NCI-H748 (cell line): ENCODE results near the gene C17orf78.
"Not testable (repeated sequence)": the region's sequence is repeated elsewhere in the genome, so short reads cannot be mapped to it uniquely, and the experiment has no call there.

Experiments used
- DNase-seq: peaks from one replicate; lab custom pipeline; 2025; ENCODE audit not compliant: unreplicated experiment; lab: John Stamatoyannopoulos, UW

Gene C17orf78

DNA sequence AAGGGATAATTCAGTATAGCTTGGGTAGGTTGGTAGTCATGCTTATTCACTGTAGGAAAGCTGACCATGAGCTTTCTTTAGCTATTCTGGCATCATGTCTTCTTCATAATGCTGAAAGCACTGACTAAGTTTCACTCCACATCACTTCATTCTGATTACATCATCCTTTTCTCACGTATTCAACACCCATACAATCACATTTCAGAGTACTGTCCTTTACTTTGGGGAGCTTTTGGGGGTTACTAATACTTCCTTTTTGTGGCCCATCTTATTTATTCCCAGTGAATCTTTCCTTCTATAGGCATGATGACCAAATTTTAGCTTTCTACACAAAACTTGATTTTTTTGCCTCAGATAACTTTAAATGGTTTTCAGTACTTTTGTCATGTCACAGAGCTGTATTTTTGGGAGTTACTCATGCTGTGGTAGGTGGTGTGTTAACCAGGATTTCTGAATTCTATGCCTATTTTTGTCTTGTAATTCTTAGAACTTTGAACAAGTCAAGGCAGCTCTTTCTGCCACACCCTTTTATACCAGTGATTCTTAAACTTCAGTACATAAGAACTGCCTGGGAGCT, 54.4 kb downstream of the C17orf78 start:
- DNase-seq, result no peak

DNA sequence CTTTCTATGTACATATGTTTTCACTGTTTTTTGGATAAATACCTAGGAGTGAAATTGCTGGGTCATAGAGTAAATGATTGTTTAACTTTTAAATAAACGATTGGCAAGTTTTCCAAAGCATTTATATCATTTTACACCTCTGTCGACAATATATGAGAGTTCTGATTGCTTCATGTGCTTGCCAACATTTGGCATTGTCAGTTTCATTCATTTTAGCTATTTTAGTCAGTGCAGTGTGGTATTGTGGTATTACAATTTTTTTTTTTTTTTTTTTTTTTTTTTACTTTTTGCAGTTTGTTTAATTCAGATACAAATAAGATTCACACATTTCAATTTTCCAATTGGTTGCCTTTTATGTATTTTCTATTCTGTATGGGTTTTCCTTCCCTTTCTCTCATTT, 56.9 kb downstream of the C17orf78 start:
- DNase-seq, result no peak

DNA sequence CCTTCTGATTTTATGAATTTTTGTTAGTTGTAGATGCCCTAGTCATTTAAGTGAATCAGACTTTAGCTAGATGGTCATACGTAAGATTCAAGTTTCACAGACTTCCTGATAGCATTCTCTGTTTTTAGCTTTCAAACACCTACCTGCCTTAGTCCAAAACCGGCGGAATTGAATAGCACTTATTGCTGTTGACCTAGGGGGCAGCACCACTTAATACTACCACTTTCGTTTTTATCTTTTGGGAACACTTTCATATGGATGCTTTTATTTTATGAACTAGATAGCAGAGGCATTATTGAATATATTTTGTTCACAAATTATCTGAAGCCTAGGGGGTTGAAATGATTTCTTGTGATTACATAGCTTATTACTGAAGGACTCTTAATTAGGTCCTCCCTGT, 62.4 kb downstream of the C17orf78 start:
- no peak for DNase-seq

DNA sequence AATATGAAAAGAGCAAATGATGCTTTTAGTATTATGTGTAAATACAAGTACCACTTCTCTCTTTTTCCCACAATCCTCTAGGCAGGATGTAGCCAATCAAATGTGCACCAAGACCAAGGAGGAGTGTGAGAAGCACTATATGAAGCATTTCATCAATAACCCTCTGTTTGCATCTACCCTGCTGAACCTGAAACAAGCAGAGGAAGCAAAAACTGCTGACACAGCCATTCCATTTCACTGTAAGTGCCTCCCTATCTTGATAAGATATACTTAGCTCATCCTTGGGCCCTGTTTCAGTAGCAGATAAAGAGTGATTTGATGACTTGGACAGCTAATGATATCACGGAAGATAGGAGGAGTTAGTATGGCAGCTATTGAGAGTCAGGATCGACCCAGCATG, 64.6 kb downstream of the C17orf78 start:
- DNase-seq, result no peak

DNA sequence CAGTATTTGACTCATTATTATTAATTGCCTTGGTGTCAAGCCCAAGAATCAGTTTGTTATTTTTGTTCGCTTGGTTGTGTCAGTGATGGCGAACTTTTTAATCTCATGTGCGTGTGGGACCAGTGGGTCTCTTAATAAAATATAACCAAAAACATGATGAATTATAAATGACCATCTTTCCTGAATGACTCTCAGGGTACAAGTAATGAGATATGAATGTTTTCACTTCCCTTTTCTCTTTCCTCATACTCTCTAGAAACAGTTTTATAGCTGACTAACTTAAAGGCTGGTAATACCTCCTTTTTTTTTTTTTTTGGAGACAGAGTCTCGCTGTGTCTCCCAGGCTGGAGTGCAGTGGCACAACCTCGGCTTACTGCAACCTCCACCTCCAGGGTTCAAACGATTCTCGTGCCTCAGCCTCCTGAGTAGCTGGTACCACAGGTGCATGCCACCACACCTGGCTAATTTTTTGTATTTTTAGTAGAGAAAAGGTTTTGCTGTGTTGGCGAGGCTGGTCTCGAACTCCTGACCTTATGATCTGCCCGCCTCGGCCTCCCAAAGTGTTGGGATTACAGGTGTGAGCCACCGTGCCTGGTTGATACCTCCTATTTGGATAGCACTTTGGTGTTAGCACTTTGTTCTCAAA, 65.7 kb downstream of the C17orf78 start:
- not testable (repeated sequence) for DNase-seq
